Keratinocyte (primary cell): ENCODE data around the gene RPS27A. TPM values are rescaled to one million over a fixed set of nuclear protein-coding genes. Genes with fewer than 3 reads are reported as not detected.

Experiments used
- DNase-seq: peaks from one replicate; pipeline ENCODE4 v3.0.0-alpha.2; 2011; ENCODE audit warnings: low read depth, missing footprints, low spot score
- FAIRE-seq: peaks from 2 replicates; lab custom pipeline; 2011; peaks lifted over from hg19 to GRCh38; lab: Jason Lieb, UNC
- H2AFZ ChIP-seq: 2 replicates; pipeline ENCODE4 v1.6.0; 2012; ENCODE audit warnings: low read length, control low read depth, inconsistent platforms; ENCODE audit not compliant: control insufficient read depth
- H3K27ac ChIP-seq: 2 replicates; pipeline ENCODE4 v1.5.1; 2011; ENCODE audit warnings: low read length; ENCODE audit not compliant: control insufficient read depth, insufficient read depth
- H3K27me3 ChIP-seq: 3 replicates; pipeline ENCODE4 v1.6.0; 2011; ENCODE audit warnings: low read length; ENCODE audit not compliant: control insufficient read depth, insufficient read depth; ENCODE audit errors: extremely low read depth
- H3K36me3 ChIP-seq, 2 experiments: 2 replicates in 1 of 2; 3 replicates in 1 of 2; pipeline ENCODE4 v1.5.1; 2011; ENCODE audit warnings: low read length in 2 of 2, mild to moderate bottlenecking in 1 of 2; ENCODE audit not compliant: control insufficient read depth in 2 of 2, insufficient read depth in 2 of 2; ENCODE audit errors: extremely low read depth in 1 of 2
- H3K4me1 ChIP-seq: 3 replicates; pipeline ENCODE4 v1.5.1; 2011; ENCODE audit warnings: low read length; ENCODE audit not compliant: control insufficient read depth, insufficient read depth; ENCODE audit errors: extremely low read depth
- H3K4me2 ChIP-seq: 3 replicates; pipeline ENCODE4 v1.6.0; 2011; ENCODE audit warnings: low read depth, low read length; ENCODE audit not compliant: control insufficient read depth, insufficient read depth; ENCODE audit errors: extremely low read depth
- H3K4me3 ChIP-seq, 3 experiments: fragments of 200-600 bp in 1 of 3; sonication (generic) in 1 of 3; 2 replicates in 2 of 3; 3 replicates in 1 of 3; pipeline ENCODE4 v1.5.1; 2011 to 2016; ENCODE audit warnings: low read length in 3 of 3, mild to moderate bottlenecking in 3 of 3, control low read depth in 2 of 3, inconsistent platforms in 1 of 3, low read depth in 1 of 3, mixed read lengths in 1 of 3, mixed run types in 1 of 3, moderate library complexity in 1 of 3; ENCODE audit not compliant: control insufficient read depth in 2 of 3, insufficient read depth in 2 of 3; ENCODE audit errors: extremely low read depth in 1 of 3
- H3K79me2 ChIP-seq: 2 replicates; pipeline ENCODE4 v1.6.0; 2012; ENCODE audit warnings: low read length; ENCODE audit not compliant: control insufficient read depth, insufficient read depth
- H3K9ac ChIP-seq: 3 replicates; pipeline ENCODE4 v1.6.0; 2011; ENCODE audit warnings: low read length; ENCODE audit not compliant: control insufficient read depth, insufficient read depth; ENCODE audit errors: extremely low read depth
- H3K9me1 ChIP-seq: 3 replicates; pipeline ENCODE4 v1.6.0; 2011; ENCODE audit warnings: low read length; ENCODE audit not compliant: control insufficient read depth, insufficient read depth; ENCODE audit errors: extremely low read depth
- H3K9me3 ChIP-seq: 2 replicates; pipeline ENCODE4 v1.5.1; 2012; ENCODE audit warnings: low read depth, low read length; ENCODE audit not compliant: control insufficient read depth
- H4K20me1 ChIP-seq: 3 replicates; pipeline ENCODE4 v1.6.0; 2011; ENCODE audit warnings: low read length; ENCODE audit not compliant: control insufficient read depth, insufficient read depth; ENCODE audit errors: extremely low read depth
- CTCF ChIP-seq, 3 experiments: IDR thresholded peaks in 1 of 3; conservative IDR thresholded peaks in 1 of 3; optimal IDR thresholded peaks in 1 of 3; 2 replicates in 2 of 3; 3 replicates in 1 of 3; pipeline versions ENCODE3 to v1.5.1; 2011; ENCODE audit warnings: low read length in 3 of 3, mild to moderate bottlenecking in 3 of 3, moderate library complexity in 2 of 3, control low read depth in 1 of 3, inconsistent platforms in 1 of 3; ENCODE audit not compliant: insufficient read depth in 2 of 3; ENCODE audit errors: extremely low read depth in 1 of 3
- EZH2 ChIP-seq: IDR thresholded peaks from one replicate; pipeline ENCODE4 v1.6.1; 2012; ENCODE audit warnings: inconsistent platforms, mild to moderate bottlenecking, low read length, moderate library complexity
- dilution Hi-C: fragments of 300-500 bp; cut with MboI; formaldehyde crosslinking; loops from one replicate; pipeline ENCODE4 v1.7.0; 2020; ENCODE audit warnings: low sequenced_read_pairs; ENCODE audit not compliant: extremely low pct_ligation_motif_present
- polyA plus RNA-seq, 5 experiments: library from polyadenylated mRNA; depleted of rRNA in 3 of 5; stranded (reverse) in 3 of 5; stranded (forward) in 1 of 5; unstranded in 1 of 5; fragments of >200 nt; gene quantifications; 1 replicate in 1 of 5; 2 replicates in 3 of 5; 3 replicates in 1 of 5; pipeline versions ENCODE4 v1.2.1 to v1.2.3, GENCODE V29; 2011 to 2012; ENCODE audit warnings: missing spikeins in 2 of 5, low read depth in 1 of 5, low replicate concordance in 1 of 5

Gene RPS27A
- polyA plus RNA-seq, 1 donor (not counting 4 experiments of a cell fraction or from before 2014, with no cell fraction given): 2,341 TPM

- H3K9me1 ChIP-seq: no peaks in the 10 kb centered on the region
- no peaks in the 10 kb centered on the region for H3K79me2 ChIP-seq
- no peak overlapping the region for H3K4me2 ChIP-seq
- peaks cover 2 to 8% of the 10 kb centered on the region in 2 experiments for H3K36me3 ChIP-seq
- H3K27ac ChIP-seq: no peak overlapping the region
- FAIRE-seq: no peak
- no peak overlapping the region for H2AFZ ChIP-seq
- no peaks in the 10 kb centered on the region for H3K4me1 ChIP-seq
- no peaks in the 10 kb centered on the region for H4K20me1 ChIP-seq
- no peak for DNase-seq
- H3K9me3 ChIP-seq: no peaks in the 10 kb centered on the region
- TF ChIP-seq EZH2: no peak
- no peak for TF ChIP-seq CTCF (optimal IDR thresholded peaks at IDR 0.05 in 1 of 3, IDR thresholded peaks at IDR 0.05 in 1 of 3, conservative IDR thresholded peaks at IDR 0.05 in 1 of 3; ENCODE audit: extremely low read depth in 1 of 3, insufficient read depth in 2 of 3, low read length in 3 of 3)
- no peak overlapping the region for H3K9ac ChIP-seq
- no peak overlapping the region for H3K4me3 ChIP-seq
- H3K27me3 ChIP-seq: no peaks in the 10 kb centered on the region
- dilution Hi-C loops: no loop called here
These were observed 36.0 kb upstream of the RPS27A start for GRCh38 chr2:55196526-55196925.

- TF ChIP-seq CTCF (optimal IDR thresholded peaks at IDR 0.05 in 1 of 3, IDR thresholded peaks at IDR 0.05 in 1 of 3, conservative IDR thresholded peaks at IDR 0.05 in 1 of 3; ENCODE audit: extremely low read depth in 1 of 3, insufficient read depth in 2 of 3, low read length in 3 of 3) (no peak), EZH2 (no peak)
- no peak overlapping the region for H2AFZ ChIP-seq
- FAIRE-seq (no peak), DNase-seq (no peak)
- H3K9me3 ChIP-seq: no peaks in the 10 kb centered on the region
- no peak overlapping the region for H3K9ac ChIP-seq
- H4K20me1 ChIP-seq: no peaks in the 10 kb centered on the region
- dilution Hi-C loops: no loop called here
- peaks cover 2 to 9% of the 10 kb centered on the region in 2 experiments for H3K36me3 ChIP-seq
- H3K27ac ChIP-seq: no peak overlapping the region
- no peaks in the 10 kb centered on the region for H3K9me1 ChIP-seq
- H3K4me3 ChIP-seq: no peak overlapping the region
- H3K27me3 ChIP-seq: no peaks in the 10 kb centered on the region
- H3K4me2 ChIP-seq: no peak overlapping the region
- H3K79me2 ChIP-seq: no peaks in the 10 kb centered on the region
- H3K4me1 ChIP-seq: no peaks in the 10 kb centered on the region
These were observed 32.1 kb upstream of the RPS27A start for GRCh38 chr2:55200416-55200815.
